ENCODE measurements around the gene PTPRG. TPM values are rescaled to one million over a fixed set of nuclear protein-coding genes. Genes with fewer than 3 reads are reported as not detected.

Gene PTPRG
- total RNA-seq, 1 experiment from 2014 or later = 32.1 TPM

DNA sequence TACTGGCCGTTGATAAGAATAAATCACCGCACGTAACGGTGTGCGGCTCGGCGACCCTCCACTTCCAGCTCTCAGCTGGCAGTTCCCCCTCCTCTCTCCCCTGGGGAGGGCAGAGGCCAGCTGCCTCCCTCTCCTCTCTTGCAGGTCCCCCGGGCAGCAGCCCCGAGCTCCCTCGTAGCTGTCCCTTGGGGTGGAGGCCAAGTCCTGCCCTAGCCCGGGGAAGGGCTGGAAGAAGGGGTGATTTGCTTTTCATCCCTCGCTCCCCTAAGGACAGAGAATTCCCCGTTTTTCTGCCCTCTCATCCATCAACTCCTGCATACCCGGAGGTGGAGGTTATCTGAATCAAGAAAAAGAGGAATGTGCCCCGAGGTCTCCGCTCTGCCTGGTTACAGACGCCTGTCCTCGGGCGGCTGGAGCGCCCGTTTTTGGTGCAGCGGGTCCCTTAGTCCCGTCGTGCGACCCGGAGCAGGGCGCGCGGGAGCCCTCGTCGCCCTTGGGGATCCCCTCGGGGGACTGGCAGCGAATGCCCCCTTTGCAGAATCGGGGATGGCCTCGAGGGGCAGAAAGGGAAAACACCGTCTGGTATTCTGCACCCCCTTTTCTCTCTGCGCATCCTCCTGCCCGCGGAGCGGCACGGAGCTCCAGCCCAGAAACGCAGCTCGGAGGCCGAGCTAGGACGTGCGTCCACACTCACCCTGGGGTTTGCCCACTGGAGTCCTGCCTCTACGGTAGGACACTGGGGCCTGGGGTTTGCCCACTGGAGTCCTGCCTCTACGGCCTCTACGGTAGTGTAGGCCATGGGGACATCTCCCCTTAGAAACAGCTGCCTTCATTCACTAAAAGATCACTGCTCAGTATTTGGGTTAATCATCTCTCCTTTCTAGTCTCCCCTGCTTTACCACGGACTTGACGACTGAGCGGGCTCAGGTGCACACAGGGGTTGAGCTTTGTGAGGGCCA is 2.2 kb downstream of the PTPRG start:
- CTCF ChIA-PET = interaction anchor here (1.0 to 2.0 kb wide), 5 partner anchors 14 to 625 kb away, joined by 3 to 6 read pairs (median 3); no protein-coding TSS in a partner anchor
- ATAC-seq (no peak), DNase-seq (ENCODE audit: low read depth, low spot score) (no peak)
- Histone ChIP-seq H3K27ac (ENCODE audit: low read depth, low read length) (no peak overlapping the region), H2AFZ (ENCODE audit: low read depth, low read length, poor library complexity, severe bottlenecking) (no peak overlapping the region), H3K9me3 (ENCODE audit: control insufficient read depth in 1 of 2, insufficient read depth in 1 of 2, low read depth in 1 of 2, low read length in 2 of 2) (no peaks in the 10 kb centered on the region), H3K27me3 (ENCODE audit: insufficient read depth, low read length) (no peaks in the 10 kb centered on the region), H4K20me1 (ENCODE audit: insufficient read depth) (no peaks in the 10 kb centered on the region), H3K4me3 (replicated peaks in 1 of 2; ENCODE audit: low read depth in 1 of 2, low read length in 2 of 2) (no peak overlapping the region), H3K4me2 (ENCODE audit: low read length) (peak overlapping the region; percentile 91; the same call in 1 of the 2 replicates), H3K4me1 (ENCODE audit: control insufficient read depth in 1 of 2, insufficient read depth in 2 of 2, low read length in 2 of 2) (peaks cover 10 to 17% of the 10 kb centered on the region in 2 experiments), H3K9me2 (ENCODE audit: insufficient read depth) (no peaks in the 10 kb centered on the region), H3K79me2 (ENCODE audit: insufficient read depth, low read length) (peaks cover 49% of the 10 kb centered on the region), H3K36me3 (ENCODE audit: control insufficient read depth in 1 of 2, insufficient read depth in 2 of 2, low read length in 2 of 2) (no peaks in the 10 kb centered on the region), H3K9ac (ENCODE audit: low read length) (no peak overlapping the region)
- intact Hi-C loops (cut with micrococcal nuclease) = loop anchor here (5.0 to 10.0 kb wide), 6 partner anchors 94 to 621 kb away; no protein-coding TSS in a partner anchor
- no TSS peak for BruUV-seq (replicated peaks)
- POLR2A ChIA-PET = no interaction called here
- no peak for TF ChIP-seq YY1 (IDR thresholded peaks at IDR 0.05; ENCODE audit: extremely low read depth, insufficient replicate concordance, low read depth, low read length)
- TF ChIP-seq JUND (IDR thresholded peaks at IDR 0.05) = no peak
- TF ChIP-seq REST (IDR thresholded peaks at IDR 0.05; ENCODE audit: low read depth) = no peak
- no peak for TF ChIP-seq MAX (IDR thresholded peaks at IDR 0.05)
- TF ChIP-seq ZFX (IDR thresholded peaks at IDR 0.05) = no peak
- no peak for TF ChIP-seq CEBPB (IDR thresholded peaks at IDR 0.05; ENCODE audit: low read depth)
- no peak for TF ChIP-seq RAD21 (IDR thresholded peaks at IDR 0.05; ENCODE audit: low read depth)
- TF ChIP-seq EZH2 (IDR thresholded peaks at IDR 0.05) = no peak
- TF ChIP-seq FOSL1 (IDR thresholded peaks at IDR 0.05; ENCODE audit: low read depth) = no peak
- no peak for TF ChIP-seq EGR1 (IDR thresholded peaks at IDR 0.05; ENCODE audit: low read depth)
- no peak for TF ChIP-seq ZNF274 (IDR thresholded peaks at IDR 0.05; ENCODE audit: low read depth, low read length)
- no peak for TF ChIP-seq TCF7L2 (IDR thresholded peaks at IDR 0.05; ENCODE audit: borderline replicate concordance, extremely low read depth, insufficient read depth, insufficient read length)
- TF ChIP-seq EZH2phosphoT487 (IDR thresholded peaks at IDR 0.05; ENCODE audit: borderline replicate concordance) = no peak
- TF ChIP-seq SIN3A (IDR thresholded peaks at IDR 0.05; ENCODE audit: low read depth) = no peak
- TF ChIP-seq, protein P1, sequence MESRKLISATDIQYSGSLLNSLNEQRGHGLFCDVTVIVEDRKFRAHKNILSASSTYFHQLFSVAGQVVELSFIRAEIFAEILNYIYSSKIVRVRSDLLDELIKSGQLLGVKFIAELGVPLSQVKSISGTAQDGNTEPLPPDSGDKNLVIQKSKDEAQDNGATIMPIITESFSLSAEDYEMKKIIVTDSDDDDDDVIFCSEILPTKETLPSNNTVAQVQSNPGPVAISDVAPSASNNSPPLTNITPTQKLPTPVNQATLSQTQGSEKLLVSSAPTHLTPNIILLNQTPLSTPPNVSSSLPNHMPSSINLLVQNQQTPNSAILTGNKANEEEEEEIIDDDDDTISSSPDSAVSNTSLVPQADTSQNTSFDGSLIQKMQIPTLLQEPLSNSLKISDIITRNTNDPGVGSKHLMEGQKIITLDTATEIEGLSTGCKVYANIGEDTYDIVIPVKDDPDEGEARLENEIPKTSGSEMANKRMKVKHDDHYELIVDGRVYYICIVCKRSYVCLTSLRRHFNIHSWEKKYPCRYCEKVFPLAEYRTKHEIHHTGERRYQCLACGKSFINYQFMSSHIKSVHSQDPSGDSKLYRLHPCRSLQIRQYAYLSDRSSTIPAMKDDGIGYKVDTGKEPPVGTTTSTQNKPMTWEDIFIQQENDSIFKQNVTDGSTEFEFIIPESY (IDR thresholded peaks at IDR 0.05; ENCODE audit: extremely low read depth, insufficient replicate concordance, low read length) = no peak
- TF ChIP-seq POLR2A (IDR thresholded peaks at IDR 0.05; ENCODE audit: borderline replicate concordance, extremely low read depth, insufficient read depth, insufficient read length) = no peak
- TF ChIP-seq SRF (IDR thresholded peaks at IDR 0.05; ENCODE audit: low read depth) = no peak
- TF ChIP-seq, protein P2, sequence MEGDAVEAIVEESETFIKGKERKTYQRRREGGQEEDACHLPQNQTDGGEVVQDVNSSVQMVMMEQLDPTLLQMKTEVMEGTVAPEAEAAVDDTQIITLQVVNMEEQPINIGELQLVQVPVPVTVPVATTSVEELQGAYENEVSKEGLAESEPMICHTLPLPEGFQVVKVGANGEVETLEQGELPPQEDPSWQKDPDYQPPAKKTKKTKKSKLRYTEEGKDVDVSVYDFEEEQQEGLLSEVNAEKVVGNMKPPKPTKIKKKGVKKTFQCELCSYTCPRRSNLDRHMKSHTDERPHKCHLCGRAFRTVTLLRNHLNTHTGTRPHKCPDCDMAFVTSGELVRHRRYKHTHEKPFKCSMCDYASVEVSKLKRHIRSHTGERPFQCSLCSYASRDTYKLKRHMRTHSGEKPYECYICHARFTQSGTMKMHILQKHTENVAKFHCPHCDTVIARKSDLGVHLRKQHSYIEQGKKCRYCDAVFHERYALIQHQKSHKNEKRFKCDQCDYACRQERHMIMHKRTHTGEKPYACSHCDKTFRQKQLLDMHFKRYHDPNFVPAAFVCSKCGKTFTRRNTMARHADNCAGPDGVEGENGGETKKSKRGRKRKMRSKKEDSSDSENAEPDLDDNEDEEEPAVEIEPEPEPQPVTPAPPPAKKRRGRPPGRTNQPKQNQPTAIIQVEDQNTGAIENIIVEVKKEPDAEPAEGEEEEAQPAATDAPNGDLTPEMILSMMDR (IDR thresholded peaks at IDR 0.05 in 2 of 3, conservative IDR thresholded peaks at IDR 0.05 in 1 of 3; ENCODE audit: borderline replicate concordance in 1 of 3, insufficient read depth in 1 of 3, low read depth in 2 of 3, low read length in 2 of 3) = no peak
- RAD21 ChIA-PET (ENCODE audit: low non-redundant PET in 1 of 2, low total read pairs in 2 of 2, uncharacterized antibody in 2 of 2, unreplicated experiment in 2 of 2) = interaction anchor here in 1 of 2 experiments (1.4 kb wide), 1 partner anchor 625 kb away, joined by 3 read pairs; no protein-coding TSS in a partner anchor
